NCI-H2081 (cell line): Measurements from ENCODE around the gene FMO5.

ENCODE experiments used
- DNase-seq, 2 experiments: peaks; one replicate each; lab custom pipeline; 2025; lab: John Stamatoyannopoulos, UW

Gene FMO5

DNA sequence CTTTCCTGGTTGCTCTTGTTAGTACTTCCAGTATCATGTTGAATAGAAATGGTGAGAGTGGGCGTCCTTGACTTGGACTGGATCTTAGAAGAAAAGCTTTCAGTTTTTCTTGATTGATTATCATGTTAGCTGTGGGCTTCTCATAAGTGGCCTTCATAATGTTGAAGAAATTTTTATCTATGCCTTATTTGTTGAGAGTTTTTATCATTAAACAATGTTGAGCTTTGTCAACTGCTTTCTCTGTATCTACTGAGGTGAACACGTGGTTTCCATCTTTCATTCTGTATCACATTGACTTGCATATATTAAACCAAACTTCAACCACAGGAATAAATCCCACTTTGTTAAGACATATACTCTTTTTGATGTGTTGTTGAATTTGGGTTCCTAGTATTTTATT lies 82.3 kb downstream of the FMO5 start:
- no peak for DNase-seq
